Erythroblast (primary cell): ENCODE data around the gene CLCA1.

Source experiments
- DNase-seq, 2 experiments: peaks; one replicate each; lab custom pipeline; 2025; lab: John Stamatoyannopoulos, UW
- GATA1 ChIP-seq: IDR thresholded peaks from 2 replicates; pipeline ENCODE4 v1.6.1; 2011; ENCODE audit warnings: low read depth, mild to moderate bottlenecking, control low read depth, low read length, moderate library complexity
- POLR2A ChIP-seq: IDR thresholded peaks from 2 replicates; pipeline ENCODE4 v1.6.1; 2011; ENCODE audit warnings: mild to moderate bottlenecking, low read length

The CLCA1 gene

DNA sequence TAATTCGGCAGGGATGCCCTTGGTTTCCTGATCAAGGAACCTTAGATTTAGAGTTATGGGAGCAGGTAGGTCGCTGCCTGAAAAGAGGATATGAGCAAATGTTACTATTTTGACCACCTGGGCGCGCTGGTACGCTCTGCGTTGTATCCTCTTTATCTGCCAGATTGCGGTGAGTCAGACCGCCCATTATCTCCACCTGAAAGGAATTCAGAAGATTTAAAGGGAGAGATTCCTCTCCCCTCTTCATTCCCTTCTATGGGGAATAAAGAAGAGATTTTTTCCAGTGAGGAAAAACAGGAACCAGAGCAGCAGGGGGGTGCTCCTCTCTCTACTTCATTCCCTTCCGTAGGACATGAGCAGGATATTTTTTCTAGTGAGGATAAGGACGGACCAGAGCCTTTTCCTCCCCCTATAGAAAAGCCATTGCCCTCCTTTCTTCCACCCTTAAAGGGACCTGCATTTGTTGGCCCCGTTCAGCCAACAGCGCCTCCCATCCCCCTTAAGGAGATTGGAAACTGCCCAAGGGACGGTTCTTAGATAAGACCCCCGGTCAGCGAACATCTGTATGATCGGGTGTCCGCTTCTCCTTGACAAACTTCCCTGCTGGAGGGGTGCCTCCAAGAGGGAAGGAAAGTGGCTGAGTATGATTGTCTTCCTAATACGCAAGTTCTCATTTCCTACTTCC, 34.1 kb downstream of the CLCA1 start:
- DNase-seq, result no peak
- no peak for TF ChIP-seq POLR2A
- no peak for TF ChIP-seq GATA1

DNA sequence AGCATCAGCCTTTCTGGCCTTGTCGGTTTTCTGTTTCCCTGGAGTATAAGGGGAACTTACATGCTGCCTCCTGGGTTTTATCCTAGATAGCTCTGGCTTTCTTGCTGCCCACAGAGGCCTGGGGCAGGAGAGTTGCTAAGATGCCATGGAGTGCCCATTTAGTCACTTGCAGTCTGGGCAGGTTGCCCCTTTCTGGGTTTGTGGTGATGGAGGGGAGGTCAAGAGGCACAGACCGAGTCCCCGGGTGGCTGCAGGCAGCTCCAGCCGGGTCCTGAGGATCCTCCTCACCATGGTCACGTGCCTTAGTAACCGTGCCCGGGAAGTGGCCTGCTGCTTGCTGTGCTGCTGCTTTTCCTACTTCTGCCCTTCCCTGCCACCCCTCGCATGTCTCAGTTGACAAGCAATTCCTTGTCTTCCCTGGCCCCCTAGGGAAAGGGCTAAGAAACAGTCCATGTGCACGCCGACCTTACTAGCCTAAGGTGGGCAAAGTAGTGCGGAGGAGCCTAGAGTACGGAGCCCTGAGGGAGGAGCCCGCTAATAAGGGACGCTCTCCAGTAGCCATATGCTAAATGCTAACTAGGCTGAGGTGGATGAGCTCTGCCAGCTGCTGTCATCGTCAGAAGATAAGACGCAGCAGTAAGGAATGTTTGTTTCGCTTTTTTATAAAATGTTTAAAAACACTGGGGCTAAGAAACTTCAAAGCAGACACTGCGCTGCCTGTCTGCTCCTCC, 34.8 kb downstream of the CLCA1 start:
- DNase-seq, result no peak
- TF ChIP-seq POLR2A (no peak), GATA1 (no peak)

DNA sequence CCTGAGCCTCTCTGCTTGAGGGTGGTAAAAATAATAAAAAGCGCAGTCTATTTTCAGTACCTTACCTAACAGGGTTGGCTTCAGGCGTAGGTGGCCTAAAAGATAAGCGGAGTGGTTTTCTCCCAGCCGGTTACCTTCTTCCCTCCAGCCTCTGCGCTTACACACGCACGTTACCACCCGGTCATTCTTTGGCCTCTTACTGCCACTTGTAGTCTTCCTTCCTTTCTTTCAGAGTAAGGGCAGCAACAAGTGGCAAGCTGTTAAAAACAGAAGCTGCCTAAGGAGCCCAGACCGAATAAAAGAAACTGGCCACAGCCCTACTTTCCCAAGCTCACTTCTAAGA, 35.4 kb downstream of the CLCA1 start:
- TF ChIP-seq POLR2A (no peak), GATA1 (no peak)
- DNase-seq, result no peak

DNA sequence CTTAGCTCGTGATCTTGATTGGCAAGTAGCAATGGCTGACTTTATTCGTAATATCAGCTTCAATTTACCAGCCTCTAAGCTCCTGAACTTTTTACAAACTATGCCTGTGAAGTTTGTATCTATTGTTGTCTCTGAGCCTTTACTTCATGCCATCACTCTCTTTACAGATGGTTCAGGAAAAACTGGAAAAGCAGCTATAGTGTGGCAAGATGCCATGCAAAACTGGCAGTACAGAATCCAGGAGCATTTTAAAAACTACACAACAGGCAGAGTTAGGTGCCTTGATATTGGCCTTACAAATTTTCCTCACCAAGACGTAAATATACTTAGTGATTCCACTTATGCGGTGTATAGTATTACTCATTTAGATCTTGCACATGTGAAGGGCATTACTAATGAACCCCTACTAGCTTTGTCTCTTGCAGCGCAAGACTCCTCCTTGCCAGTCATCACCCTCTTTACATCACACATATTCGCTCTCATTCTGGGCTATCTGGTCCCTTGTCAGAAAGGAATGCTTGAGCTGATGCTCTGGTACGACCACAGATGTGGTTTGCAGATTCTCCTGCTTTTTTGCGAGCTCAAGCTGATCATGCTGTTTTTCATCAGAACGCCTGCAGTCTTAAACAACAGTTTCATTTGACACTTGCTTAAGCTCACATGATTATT, 36.3 kb downstream of the CLCA1 start:
- TF ChIP-seq GATA1 (no peak), POLR2A (no peak)
- DNase-seq, result no peak

DNA sequence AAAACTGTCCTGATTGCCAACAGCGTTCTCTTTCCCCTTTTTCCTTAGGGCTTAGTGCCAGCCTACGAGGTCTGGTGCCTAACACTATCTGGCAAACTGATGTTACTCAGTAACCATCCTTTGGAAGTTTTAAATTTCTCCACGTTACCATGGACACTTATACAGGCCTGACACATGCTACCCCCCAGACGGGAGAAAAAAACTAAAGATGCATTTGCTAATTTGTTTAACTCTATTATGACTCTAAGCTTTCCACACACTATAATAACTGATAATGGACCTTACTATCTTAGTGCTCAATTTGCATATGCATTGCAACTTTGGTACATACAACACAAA, 36.8 kb downstream of the CLCA1 start:
- no peak for DNase-seq
- TF ChIP-seq GATA1 (no peak), POLR2A (no peak)

DNA sequence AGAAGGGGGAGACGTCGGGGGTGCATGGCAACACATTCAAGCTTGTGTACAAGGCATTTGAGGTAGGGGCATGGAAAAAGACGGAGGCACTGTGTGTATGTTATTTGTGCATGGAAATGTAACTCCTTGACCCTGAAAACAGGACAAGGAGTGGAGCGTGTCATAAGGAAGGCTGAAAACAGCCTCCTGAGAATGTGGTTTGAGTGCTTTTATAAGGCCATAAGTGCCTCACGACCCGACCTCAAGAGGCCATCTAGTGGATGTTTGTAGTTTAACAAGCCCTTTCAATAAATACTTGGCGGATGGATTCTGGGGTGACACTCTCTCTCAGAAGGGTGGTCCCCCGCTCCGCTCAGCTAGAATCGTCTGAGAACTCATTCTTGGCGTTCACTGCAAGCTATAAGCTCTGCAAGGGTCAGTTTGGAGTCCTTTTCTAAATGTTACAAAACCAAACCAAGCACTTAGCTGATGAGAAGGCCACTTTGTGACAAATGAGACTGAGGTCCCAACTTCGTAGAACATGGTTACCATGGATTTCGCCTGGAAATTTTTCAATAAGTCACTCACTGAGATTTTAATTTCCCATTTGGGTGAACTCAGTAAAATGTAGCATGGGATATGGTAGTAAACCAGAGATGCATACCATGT, 39.3 kb downstream of the CLCA1 start:
- TF ChIP-seq POLR2A (no peak), GATA1 (no peak)
- DNase-seq, result peak; percentile 29 to 34

DNA sequence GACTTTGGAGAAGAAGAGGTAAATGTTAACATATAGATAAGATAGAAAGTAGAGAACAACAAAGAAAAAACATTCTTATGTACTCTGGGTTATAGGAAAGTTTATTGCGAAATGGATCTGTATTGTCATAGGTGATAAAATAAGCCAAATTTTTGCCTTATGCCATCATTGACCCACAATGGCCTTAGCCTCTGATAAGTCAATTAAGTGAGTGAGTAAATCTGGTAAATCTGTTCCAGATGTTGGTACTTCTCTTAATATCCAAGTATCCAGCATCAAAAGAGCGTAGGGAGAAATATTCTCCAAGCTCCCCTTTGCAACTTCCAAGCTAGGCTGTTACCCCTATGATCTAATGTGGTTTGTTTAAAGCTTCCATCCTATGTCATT, 39.8 kb downstream of the CLCA1 start:
- TF ChIP-seq GATA1 (no peak), POLR2A (no peak)
- no peak for DNase-seq

DNA sequence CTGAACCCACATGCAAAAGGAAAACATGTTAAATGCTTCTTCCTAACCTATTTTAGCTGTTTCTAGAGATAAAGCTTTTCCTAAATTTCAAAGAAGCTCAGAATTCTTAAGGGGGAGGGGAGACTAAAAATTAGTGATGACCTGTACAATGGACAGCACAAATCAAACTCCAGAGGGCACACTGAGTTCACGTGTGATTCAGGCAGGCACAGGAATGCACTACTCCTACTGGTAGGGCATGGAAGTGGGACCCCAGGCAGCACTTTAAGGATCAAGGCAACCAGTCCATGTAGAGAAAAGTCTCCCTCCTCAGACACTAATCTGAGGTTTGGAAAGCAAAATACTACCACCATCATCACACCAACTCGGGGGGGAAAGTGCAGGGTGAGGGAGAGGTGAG, 46.9 kb downstream of the CLCA1 start:
- TF ChIP-seq GATA1 (no peak), POLR2A (no peak)
- peak; percentile 11 for DNase-seq

DNA sequence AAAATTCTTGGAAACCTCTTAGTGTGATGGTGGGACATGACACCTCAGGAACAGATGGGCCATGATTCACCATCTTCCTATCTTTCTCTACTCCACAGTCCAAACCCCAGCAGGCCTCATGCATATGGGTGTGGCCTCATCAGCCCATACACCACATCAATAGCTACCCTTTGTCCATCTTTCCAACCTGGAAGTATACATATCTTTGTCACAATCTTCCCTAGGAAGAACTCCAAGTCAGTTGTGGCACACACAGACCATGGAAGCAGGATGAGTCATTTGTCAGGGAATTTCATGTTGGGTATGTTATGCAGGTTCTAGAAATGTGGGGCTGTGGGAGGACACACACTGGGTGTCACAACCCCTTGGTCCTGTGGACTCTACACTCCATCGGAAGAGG, 47.6 kb downstream of the CLCA1 start:
- DNase-seq, result no peak
- TF ChIP-seq GATA1 (no peak), POLR2A (no peak)

DNA sequence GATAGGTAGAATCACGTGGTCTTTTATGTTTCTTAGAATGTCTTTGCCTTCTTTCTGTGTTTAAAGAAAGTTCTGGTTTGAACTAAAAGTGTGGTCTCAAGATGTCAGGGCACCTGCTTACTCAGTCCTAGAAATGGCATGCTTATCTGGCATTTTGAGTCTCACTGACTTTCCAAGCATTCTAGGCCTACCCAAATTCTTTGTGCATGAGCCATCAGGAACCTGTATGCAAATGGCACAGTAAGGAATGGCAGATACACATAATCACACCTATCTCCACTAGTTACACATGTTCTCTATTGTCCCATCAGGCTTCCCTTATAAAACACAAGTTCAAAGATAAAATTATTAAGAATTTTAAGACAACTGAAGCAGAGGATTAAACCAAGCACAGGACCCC, 48.6 kb downstream of the CLCA1 start:
- TF ChIP-seq GATA1, result no peak
- TF ChIP-seq POLR2A, result no peak
- no peak for DNase-seq

DNA sequence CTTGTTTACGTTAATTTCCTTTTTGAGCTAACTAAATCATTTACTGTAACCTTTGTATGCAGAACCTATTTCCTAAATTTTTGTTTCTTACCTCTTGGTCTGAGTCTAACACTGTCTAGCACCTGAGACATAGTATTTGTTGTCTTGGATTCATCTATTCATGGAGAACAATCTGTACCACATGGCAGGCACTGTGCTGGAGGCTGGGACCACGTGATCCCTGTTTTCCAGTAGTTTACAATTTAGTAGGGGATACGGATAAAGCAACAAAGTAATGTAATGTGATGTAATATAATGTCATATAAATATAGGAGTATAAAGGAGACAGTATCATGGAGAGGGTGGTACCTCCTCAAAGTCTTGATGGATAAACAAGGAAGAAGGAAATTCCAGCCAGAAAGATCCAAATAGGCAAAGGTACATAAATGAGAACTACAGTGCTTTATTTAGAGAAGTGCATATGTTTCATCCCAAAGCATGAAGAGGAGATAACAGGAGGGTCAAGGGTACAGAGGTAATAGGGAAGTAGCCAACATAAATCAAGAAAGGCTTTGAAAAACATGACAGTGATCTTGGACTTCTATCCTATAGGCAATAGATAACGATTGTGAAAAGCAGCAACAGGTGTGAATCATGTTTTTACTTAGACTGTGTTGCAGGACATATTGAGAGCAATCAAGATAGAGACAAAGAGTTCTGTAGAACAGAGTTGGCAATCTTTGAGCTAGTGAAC, 52.2 kb downstream of the CLCA1 start:
- no peak for DNase-seq
- TF ChIP-seq GATA1 (no peak), POLR2A (no peak)

DNA sequence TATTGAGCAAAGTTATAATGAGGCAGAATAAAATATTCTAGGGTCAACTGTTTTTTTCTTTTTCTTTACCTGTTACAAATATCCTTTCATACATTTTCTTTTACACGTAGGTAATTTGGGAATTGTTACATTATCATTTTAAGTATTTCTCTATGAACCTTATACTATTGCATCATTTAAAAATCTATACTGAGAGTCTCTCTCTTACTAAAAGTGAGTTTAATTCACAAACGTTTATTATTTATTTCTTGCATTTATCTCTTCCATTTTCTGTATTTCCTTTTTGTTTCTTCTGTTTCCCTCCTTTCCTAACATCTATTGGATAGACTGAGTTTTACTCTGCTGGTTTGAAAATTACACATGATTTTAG, 52.8 kb downstream of the CLCA1 start:
- TF ChIP-seq GATA1 (no peak), POLR2A (no peak)
- no peak for DNase-seq

DNA sequence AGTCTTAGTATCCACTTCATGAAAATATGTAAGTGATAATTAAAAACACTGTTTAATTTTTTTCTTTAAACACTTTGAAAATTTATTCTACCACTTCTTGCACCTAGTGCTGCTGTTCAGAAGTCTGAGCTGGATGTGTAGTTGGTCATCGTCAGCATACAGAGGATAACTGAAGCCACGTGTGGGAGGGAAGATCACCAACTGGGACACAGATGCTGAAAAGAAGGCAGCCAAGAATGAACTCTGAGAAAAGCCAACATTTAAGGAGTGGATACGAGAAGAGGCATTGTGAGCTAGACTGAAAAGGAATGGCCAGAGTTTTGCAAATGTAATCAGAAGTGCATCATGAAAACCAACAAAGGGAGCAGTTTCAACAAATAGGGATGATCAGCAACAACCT, 53.5 kb downstream of the CLCA1 start:
- DNase-seq, result no peak
- TF ChIP-seq POLR2A, result no peak
- no peak for TF ChIP-seq GATA1
